ENCODE measurements around the gene AMER1.

Gene AMER1

DNA sequence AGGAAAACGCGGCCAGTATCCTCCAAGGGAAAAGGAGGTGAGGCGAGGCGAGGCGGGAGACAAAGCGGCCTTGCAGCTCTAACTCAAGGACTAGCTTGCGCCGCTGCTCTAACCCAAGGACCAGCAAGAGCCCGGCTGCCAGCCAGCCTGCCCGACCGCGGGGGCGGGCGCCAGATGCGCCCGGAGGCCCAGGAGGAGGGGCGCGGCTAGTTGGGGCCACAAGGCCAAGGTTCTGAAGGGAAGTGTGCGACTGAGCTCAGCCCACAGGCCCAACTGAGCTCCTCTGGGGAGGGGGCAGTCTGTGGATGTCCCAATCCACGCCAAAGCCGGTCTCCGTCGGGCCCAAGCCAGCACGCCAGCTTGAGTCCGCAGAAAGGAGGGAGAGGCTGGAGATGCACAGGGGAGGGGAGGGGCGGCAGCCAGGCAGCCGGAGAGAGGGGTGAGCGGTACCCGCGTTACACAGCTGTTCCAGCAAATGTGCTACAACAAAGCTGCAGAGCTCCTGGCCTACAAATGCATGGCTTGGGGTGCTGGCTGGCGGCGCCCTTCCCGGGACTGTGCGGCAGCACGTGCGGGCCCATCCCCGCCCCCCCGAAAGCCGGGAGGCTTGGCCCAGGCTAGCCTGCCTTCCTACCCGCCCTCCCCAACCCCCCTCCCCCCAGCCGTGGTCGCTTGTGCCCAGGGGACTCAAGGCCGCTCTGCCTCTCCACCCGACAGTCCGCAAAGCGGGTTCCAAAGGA lies 637 bp downstream of the AMER1 start:
- Histone ChIP-seq H3K27me3 (ENCODE audit: low read length) (no peaks in the 10 kb centered on the region), H2AFZ (ENCODE audit: low read depth, low read length, severe bottlenecking) (peak overlapping the region; percentile 71), H3K9ac (ENCODE audit: low read length) (peak overlapping the region; percentile 71), H3K79me2 (ENCODE audit: insufficient read depth, low read length) (no peaks in the 10 kb centered on the region), H3K27ac (ENCODE audit: low read depth, low read length) (peak overlapping the region; percentile 35; the same call in 1 of the 2 replicates), H3K4me2 (ENCODE audit: low read depth, low read length, poor library complexity, severe bottlenecking) (peak overlapping the region; percentile 65), H3K9me3 (ENCODE audit: insufficient read depth, low read length) (no peaks in the 10 kb centered on the region), H3K9me2 (replicated peaks; ENCODE audit: insufficient read depth, low read length) (no peaks in the 10 kb centered on the region), H3K36me3 (ENCODE audit: low read length) (no peaks in the 10 kb centered on the region), H4K20me1 (ENCODE audit: low read depth, low read length) (no peaks in the 10 kb centered on the region), H3K4me3 (ENCODE audit: insufficient read depth, low read length, poor library complexity, severe bottlenecking) (peak overlapping the region; percentile 66), H3F3A (ENCODE audit: insufficient read depth) (no peaks in the 10 kb centered on the region)
- no peak for TF ChIP-seq EZH2phosphoT487 (conservative IDR thresholded peaks at IDR 0.05; ENCODE audit: low read length)
- TF ChIP-seq CTCF (IDR thresholded peaks at IDR 0.05; ENCODE audit: insufficient read depth, low read length, poor library complexity, severe bottlenecking), result no peak

- no peaks in the 10 kb centered on the region for H3F3A ChIP-seq (ENCODE audit: insufficient read depth)
- H3K9ac ChIP-seq (ENCODE audit: low read length), result peak overlapping the region; percentile 71
- H3K9me2 ChIP-seq (replicated peaks; ENCODE audit: insufficient read depth, low read length), result no peaks in the 10 kb centered on the region
- no peak overlapping the region for H3K27ac ChIP-seq (ENCODE audit: low read depth, low read length)
- H3K36me3 ChIP-seq (ENCODE audit: low read length), result no peaks in the 10 kb centered on the region
- no peaks in the 10 kb centered on the region for H3K27me3 ChIP-seq (ENCODE audit: low read length)
- TF ChIP-seq EZH2phosphoT487 (conservative IDR thresholded peaks at IDR 0.05; ENCODE audit: low read length), result no peak
- no peak for TF ChIP-seq CTCF (IDR thresholded peaks at IDR 0.05; ENCODE audit: insufficient read depth, low read length, poor library complexity, severe bottlenecking)
- no peaks in the 10 kb centered on the region for H3K79me2 ChIP-seq (ENCODE audit: insufficient read depth, low read length)
- no peaks in the 10 kb centered on the region for H4K20me1 ChIP-seq (ENCODE audit: low read depth, low read length)
- H2AFZ ChIP-seq (ENCODE audit: low read depth, low read length, severe bottlenecking), result no peak overlapping the region
- peak overlapping the region; percentile 66 for H3K4me3 ChIP-seq (ENCODE audit: insufficient read depth, low read length, poor library complexity, severe bottlenecking)
- H3K4me2 ChIP-seq (ENCODE audit: low read depth, low read length, poor library complexity, severe bottlenecking), result peak overlapping the region; percentile 65
- no peaks in the 10 kb centered on the region for H3K9me3 ChIP-seq (ENCODE audit: insufficient read depth, low read length)
Observed at GRCh38 chrX:64204252-64204651, 1.3 kb downstream of the AMER1 start.

DNA sequence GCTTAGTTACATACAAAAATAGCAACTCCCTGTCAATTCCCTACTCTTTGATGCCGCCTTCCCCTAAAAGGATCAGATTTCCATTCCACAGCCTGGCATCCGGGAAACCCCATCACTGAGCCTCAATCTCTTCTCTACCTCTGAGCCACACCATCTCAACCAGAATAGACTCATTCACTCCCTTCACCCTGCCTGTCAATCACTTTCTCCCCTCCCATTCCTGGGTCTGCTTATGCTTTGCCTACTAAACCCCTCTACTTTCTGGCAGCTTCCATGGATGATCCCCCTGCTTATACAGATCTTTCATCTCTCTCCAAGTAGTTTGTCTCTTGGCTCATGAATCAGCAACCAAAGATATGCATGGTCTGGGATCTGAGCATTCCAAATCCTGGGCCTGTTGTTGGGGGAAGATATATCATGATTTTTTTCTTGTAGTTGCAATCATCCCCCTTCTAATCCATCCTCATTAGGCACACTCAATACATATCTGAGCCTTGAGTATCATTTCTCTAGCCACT lies 2.6 kb downstream of the AMER1 start:
- H3K4me2 ChIP-seq (ENCODE audit: low read depth, low read length, poor library complexity, severe bottlenecking), result no peak overlapping the region
- H3K9ac ChIP-seq (ENCODE audit: low read length), result no peak overlapping the region
- H3K4me3 ChIP-seq (ENCODE audit: insufficient read depth, low read length, poor library complexity, severe bottlenecking), result no peak overlapping the region
- H3K9me3 ChIP-seq (ENCODE audit: insufficient read depth, low read length), result no peaks in the 10 kb centered on the region
- H3K27me3 ChIP-seq (ENCODE audit: low read length), result no peaks in the 10 kb centered on the region
- no peak overlapping the region for H3K27ac ChIP-seq (ENCODE audit: low read depth, low read length)
- no peaks in the 10 kb centered on the region for H4K20me1 ChIP-seq (ENCODE audit: low read depth, low read length)
- no peaks in the 10 kb centered on the region for H3K36me3 ChIP-seq (ENCODE audit: low read length)
- no peaks in the 10 kb centered on the region for H3K79me2 ChIP-seq (ENCODE audit: insufficient read depth, low read length)
- TF ChIP-seq EZH2phosphoT487 (conservative IDR thresholded peaks at IDR 0.05; ENCODE audit: low read length) (no peak), CTCF (IDR thresholded peaks at IDR 0.05; ENCODE audit: insufficient read depth, low read length, poor library complexity, severe bottlenecking) (no peak)
- no peaks in the 10 kb centered on the region for H3F3A ChIP-seq (ENCODE audit: insufficient read depth)
- no peak overlapping the region for H2AFZ ChIP-seq (ENCODE audit: low read depth, low read length, severe bottlenecking)
- H3K9me2 ChIP-seq (replicated peaks; ENCODE audit: insufficient read depth, low read length), result no peaks in the 10 kb centered on the region
